Measurements from ENCODE around the gene MICAL3.

GRCh38 chr22:17891481-17892167 is 132.7 kb downstream of the MICAL3 start:
- TF ChIP-seq EZH2phosphoT487 (IDR thresholded peaks at IDR 0.05; ENCODE audit: insufficient read depth, low read depth) (no peak), EZH2 (IDR thresholded peaks at IDR 0.05; ENCODE audit: insufficient read depth, poor library complexity, severe bottlenecking) (no peak)

Measured in GM23248 (cell line).